Ascending aorta (tissue), 2 donors: ENCODE measurements around the gene SEMA5A. TPM values are rescaled to one million over a fixed set of nuclear protein-coding genes. Genes with fewer than 3 reads are reported as not detected.

Experiments
- DNase-seq, 2 donors: peaks; one replicate each; pipeline ENCODE4 v3.0.0-alpha.2; 2019; ENCODE audit warnings: low spot score in 2 of 2
- H3K27ac ChIP-seq, 2 donors: fragments of 200-600 bp; sonication (generic); one replicate each; pipeline ENCODE4 v1.5.1; 2016 to 2017; ENCODE audit warnings: mild to moderate bottlenecking in 1 of 2
- H3K27me3 ChIP-seq: fragments of 200-600 bp; sonication (generic); one replicate; pipeline ENCODE4 v1.5.1; 2017
- H3K36me3 ChIP-seq, 2 donors: fragments of 200-600 bp; sonication (generic); one replicate each; pipeline ENCODE4 v1.5.1; 2016
- H3K4me1 ChIP-seq, 2 donors: fragments of 200-600 bp; sonication (generic); one replicate each; pipeline ENCODE4 v1.5.1; 2016 to 2017; ENCODE audit warnings: mild to moderate bottlenecking in 1 of 2
- H3K4me3 ChIP-seq, 2 donors: fragments of 200-600 bp; sonication (generic); one replicate each; pipeline ENCODE4 v1.5.1; 2016 to 2017; ENCODE audit warnings: mild to moderate bottlenecking in 1 of 2
- H3K9me3 ChIP-seq, 2 donors: fragments of 200-600 bp; sonication (generic); one replicate each; pipeline ENCODE4 v1.5.1; 2016
- intact Hi-C: fragments of 100-400 bp; cut with DNase I; formaldehyde crosslinking; loops from one replicate; pipeline ENCODE4 v1.15.1; 2023
- total RNA-seq: library from RNA; depleted of rRNA; stranded (reverse); fragments of >200 nt; gene quantifications from one replicate; pipeline ENCODE4 v1.1.0, GENCODE V29; 2016
- TF ChIP-seq, protein P1 (sequence below), 3 experiments: fragments of 200-600 bp in 2 of 3; fragments of 450-650 bp in 1 of 3; sonication (generic) in 2 of 3; IDR thresholded peaks; one replicate each; pipeline ENCODE4 v1.5.1; 2016 to 2019; ENCODE audit warnings: antibody characterized with exemption in 3 of 3, mild to moderate bottlenecking in 1 of 3, moderate library complexity in 1 of 3

SEMA5A gene
- total RNA-seq, 1 donor from 2014 or later, result 18.4 TPM

DNA sequence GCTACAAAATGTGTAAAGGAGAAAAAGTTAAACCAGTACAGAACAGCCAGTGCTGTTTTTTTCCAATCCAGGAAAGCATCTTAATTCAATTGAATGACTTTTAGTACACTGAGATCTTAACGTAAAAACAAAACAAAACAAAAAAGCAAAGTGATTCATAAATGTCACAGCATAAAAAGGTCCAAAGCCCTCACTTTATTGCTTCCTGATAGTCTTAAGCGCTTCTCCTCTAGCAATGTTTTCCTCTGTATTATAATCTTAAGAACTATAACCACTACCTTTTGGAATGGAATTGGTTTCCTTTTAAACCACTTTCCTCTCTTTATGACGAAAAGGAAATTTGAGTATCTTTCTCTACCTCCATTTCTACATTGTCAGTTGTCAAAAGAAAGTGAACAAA, 91.4 kb downstream of the SEMA5A start:
- H3K27ac ChIP-seq, result no peak overlapping the region
- no peaks in the 10 kb centered on the region for H3K4me1 ChIP-seq
- TF ChIP-seq, protein P1, sequence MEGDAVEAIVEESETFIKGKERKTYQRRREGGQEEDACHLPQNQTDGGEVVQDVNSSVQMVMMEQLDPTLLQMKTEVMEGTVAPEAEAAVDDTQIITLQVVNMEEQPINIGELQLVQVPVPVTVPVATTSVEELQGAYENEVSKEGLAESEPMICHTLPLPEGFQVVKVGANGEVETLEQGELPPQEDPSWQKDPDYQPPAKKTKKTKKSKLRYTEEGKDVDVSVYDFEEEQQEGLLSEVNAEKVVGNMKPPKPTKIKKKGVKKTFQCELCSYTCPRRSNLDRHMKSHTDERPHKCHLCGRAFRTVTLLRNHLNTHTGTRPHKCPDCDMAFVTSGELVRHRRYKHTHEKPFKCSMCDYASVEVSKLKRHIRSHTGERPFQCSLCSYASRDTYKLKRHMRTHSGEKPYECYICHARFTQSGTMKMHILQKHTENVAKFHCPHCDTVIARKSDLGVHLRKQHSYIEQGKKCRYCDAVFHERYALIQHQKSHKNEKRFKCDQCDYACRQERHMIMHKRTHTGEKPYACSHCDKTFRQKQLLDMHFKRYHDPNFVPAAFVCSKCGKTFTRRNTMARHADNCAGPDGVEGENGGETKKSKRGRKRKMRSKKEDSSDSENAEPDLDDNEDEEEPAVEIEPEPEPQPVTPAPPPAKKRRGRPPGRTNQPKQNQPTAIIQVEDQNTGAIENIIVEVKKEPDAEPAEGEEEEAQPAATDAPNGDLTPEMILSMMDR (IDR thresholded peaks at IDR 0.05), result no peak
- no peaks in the 10 kb centered on the region for H3K9me3 ChIP-seq
- no peaks in the 10 kb centered on the region for H3K36me3 ChIP-seq
- H3K27me3 ChIP-seq, result no peaks in the 10 kb centered on the region
- no peak overlapping the region for H3K4me3 ChIP-seq
- DNase-seq, result no peak
- intact Hi-C loops, result no loop called here

DNA sequence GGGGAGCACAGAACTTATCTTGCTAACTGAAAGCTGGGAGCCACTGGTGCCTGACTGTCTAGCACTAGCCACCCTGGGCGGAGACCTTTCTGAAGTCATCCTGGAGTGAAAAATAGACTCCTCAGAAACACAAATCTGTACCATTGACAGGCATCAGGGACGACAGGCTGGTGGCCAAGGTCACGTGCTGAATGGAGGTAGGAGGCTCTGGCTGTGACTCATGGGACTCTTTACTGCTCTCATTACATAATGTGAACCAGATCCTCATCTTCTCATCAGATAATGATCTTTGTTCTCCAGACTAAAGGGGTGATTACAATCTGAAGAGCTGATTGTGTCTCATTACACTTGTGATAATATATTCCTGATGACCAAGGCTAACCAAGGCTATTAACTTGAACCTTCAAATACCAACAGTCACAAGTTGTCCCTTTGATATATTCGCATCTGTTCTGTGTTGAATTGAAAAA, 91.8 kb downstream of the SEMA5A start:
- Histone ChIP-seq H3K4me1 (no peaks in the 10 kb centered on the region), H3K27ac (no peak overlapping the region), H3K36me3 (no peaks in the 10 kb centered on the region), H3K9me3 (no peaks in the 10 kb centered on the region), H3K27me3 (no peaks in the 10 kb centered on the region), H3K4me3 (no peak overlapping the region)
- intact Hi-C loops, result no loop called here
- TF ChIP-seq, protein P1 (IDR thresholded peaks at IDR 0.05), result no peak
- no peak for DNase-seq

DNA sequence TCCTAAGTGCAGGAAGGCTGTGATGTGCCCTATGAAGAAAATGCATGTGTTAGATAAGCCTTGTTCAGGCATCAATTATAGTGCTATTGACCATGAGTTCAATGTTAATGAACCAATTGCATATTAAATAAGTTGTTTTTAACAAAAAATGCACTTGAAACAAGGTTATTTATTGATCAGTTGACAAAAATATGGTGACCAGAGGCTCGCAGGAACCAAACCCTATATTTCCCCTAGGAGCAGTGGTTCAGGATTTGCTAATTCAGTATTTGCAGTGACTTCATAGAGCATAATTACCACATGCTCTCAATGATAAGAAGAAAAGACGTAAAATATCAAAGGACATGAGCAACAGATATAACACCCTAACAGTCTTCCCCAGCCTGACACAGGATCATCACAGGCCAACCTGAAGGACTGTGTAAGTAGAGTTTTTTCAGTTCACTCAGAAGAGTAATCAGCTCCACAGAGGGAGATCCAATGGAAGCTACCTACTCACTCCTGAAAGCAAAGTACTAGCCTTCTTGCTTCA, 92.3 kb downstream of the SEMA5A start:
- no peaks in the 10 kb centered on the region for H3K27me3 ChIP-seq
- H3K36me3 ChIP-seq, result no peaks in the 10 kb centered on the region
- no peak for DNase-seq
- TF ChIP-seq, protein P1 (IDR thresholded peaks at IDR 0.05), result no peak
- H3K4me3 ChIP-seq, result no peak overlapping the region
- intact Hi-C loops, result no loop called here
- H3K27ac ChIP-seq, result no peak overlapping the region
- H3K9me3 ChIP-seq, result no peaks in the 10 kb centered on the region
- H3K4me1 ChIP-seq, result no peaks in the 10 kb centered on the region

DNA sequence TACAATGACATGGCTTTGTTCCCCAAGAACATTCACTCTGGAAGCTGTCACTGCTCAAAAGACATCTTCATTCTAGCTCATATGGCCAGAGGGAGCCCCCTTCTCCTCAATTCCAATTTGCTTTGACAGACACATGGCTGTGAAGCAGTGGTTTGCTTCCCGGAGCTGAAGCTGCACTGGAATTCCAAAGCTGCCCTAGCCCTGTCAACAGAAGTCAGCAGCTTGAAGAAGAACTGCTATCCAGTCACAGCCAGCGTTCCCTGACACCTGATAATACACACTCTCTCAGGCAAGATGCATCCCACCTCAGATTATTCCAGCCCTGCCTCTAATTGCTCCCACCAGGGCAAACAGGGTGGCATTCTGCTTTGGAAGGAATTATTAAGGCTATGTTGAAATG, 93.7 kb downstream of the SEMA5A start:
- no peaks in the 10 kb centered on the region for H3K9me3 ChIP-seq
- intact Hi-C loops, result no loop called here
- H3K36me3 ChIP-seq, result no peaks in the 10 kb centered on the region
- H3K4me1 ChIP-seq, result no peaks in the 10 kb centered on the region
- DNase-seq, result no peak
- no peaks in the 10 kb centered on the region for H3K27me3 ChIP-seq
- TF ChIP-seq, protein P1 (IDR thresholded peaks at IDR 0.05), result no peak
- no peak overlapping the region for H3K27ac ChIP-seq
- no peak overlapping the region for H3K4me3 ChIP-seq

DNA sequence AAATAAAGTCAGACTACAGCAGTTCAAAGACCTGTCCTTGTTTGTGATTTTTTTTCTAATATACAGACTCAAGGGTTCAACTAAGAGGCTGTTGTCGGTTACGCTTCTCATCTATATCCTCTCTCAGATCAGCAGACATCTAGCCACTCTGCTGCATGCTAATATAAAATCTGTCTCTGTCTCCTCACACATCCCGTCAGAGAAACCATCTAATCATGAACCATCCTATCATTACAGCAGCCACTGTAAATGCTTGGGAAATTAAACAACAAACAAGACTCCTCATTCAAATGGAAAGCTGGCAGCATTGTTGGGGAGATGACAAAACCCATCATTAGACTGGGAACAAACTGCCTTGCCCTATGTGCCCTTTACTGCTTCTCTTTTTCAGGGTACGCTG, 94.8 kb downstream of the SEMA5A start:
- TF ChIP-seq, protein P1 (IDR thresholded peaks at IDR 0.05), result no peak
- DNase-seq, result no peak
- no peaks in the 10 kb centered on the region for H3K4me1 ChIP-seq
- no peak overlapping the region for H3K27ac ChIP-seq
- intact Hi-C loops, result no loop called here
- no peaks in the 10 kb centered on the region for H3K36me3 ChIP-seq
- H3K9me3 ChIP-seq, result no peaks in the 10 kb centered on the region
- no peak overlapping the region for H3K4me3 ChIP-seq
- no peaks in the 10 kb centered on the region for H3K27me3 ChIP-seq

DNA sequence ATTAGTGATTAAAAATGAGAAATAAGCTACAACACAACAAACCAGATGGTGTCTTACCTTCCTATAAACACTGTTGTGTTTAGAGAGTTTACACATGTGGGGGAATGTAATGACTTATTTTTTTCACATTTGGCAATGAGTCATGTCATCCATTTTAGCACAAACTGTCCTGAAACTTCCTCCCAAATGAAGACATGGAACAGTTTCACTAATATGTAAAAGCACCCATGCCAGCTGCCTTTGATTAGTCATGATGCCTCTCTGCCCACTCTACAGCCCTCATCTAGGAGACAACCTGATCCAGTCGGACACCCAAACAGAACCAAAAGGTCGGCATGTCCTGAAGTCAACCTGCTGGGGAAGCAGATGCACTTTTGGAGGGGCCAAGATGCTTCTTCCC, 98.2 kb downstream of the SEMA5A start:
- H3K27me3 ChIP-seq, result no peaks in the 10 kb centered on the region
- intact Hi-C loops, result no loop called here
- TF ChIP-seq, protein P1 (IDR thresholded peaks at IDR 0.05), result no peak
- H3K36me3 ChIP-seq, result no peaks in the 10 kb centered on the region
- H3K9me3 ChIP-seq, result peaks cover 5 to 6% of the 10 kb centered on the region in 2 donors
- H3K4me3 ChIP-seq, result no peak overlapping the region
- DNase-seq, result no peak
- peaks cover 0 to 3% of the 10 kb centered on the region in 2 donors for H3K4me1 ChIP-seq
- H3K27ac ChIP-seq, result no peak overlapping the region
